GM12874 (cell line): ENCODE data around the gene CRYGN.

Source experiments
- CTCF ChIP-seq: IDR thresholded peaks from 2 replicates; pipeline ENCODE4 v1.5.1; 2011; ENCODE audit warnings: low read depth, mild to moderate bottlenecking, control low read depth, low read length, moderate library complexity; ENCODE audit not compliant: insufficient read depth

Gene CRYGN

GRCh38 chr7:151468217-151469018 is 28.5 kb upstream of the CRYGN start:
- no peak for TF ChIP-seq CTCF

GRCh38 chr7:151465169-151465568 is 25.2 kb upstream of the CRYGN start:
- no peak for TF ChIP-seq CTCF

- TF ChIP-seq CTCF = no peak
Measured at GRCh38 chr7:151462306-151462779, 22.4 kb upstream of the CRYGN start.

- TF ChIP-seq CTCF = no peak
Measured at GRCh38 chr7:151461942-151462230, 21.9 kb upstream of the CRYGN start.

- TF ChIP-seq CTCF = no peak
Measured at GRCh38 chr7:151461096-151461941, 21.4 kb upstream of the CRYGN start.

GRCh38 chr7:151460474-151460855 is 20.5 kb upstream of the CRYGN start:
- no peak for TF ChIP-seq CTCF

- TF ChIP-seq CTCF = no peak
Measured at GRCh38 chr7:151459726-151460473, 20.0 kb upstream of the CRYGN start.
